HG03520 (cell line): ENCODE results near the gene STOX2.

Experiments
- ATAC-seq: cut with Tn5 transposase; IDR thresholded peaks from one replicate; pipeline ENCODE4 v1.9.1; 2021; ENCODE audit warnings: mild to moderate bottlenecking, moderate library complexity; ENCODE audit not compliant: unreplicated experiment

The STOX2 gene

GRCh38 chr4:184066584-184067300, 161.6 kb downstream of the STOX2 start:
- no peak for ATAC-seq

GRCh38 chr4:184067931-184068554, 162.9 kb downstream of the STOX2 start:
- ATAC-seq = no peak
